Activated CD8-positive, alpha-beta memory T cell treated with anti-CD3 and anti-CD28 coated beads, Interleukin-2, amount 50 U/mL, for 1 hour (primary cell): Measurements from ENCODE around the gene KRTAP5-2.

Experiments used
- DNase-seq: peaks from one replicate; pipeline ENCODE4 v3.0.0-alpha.2; 2020; ENCODE audit errors: extremely low read depth

The KRTAP5-2 gene

DNA sequence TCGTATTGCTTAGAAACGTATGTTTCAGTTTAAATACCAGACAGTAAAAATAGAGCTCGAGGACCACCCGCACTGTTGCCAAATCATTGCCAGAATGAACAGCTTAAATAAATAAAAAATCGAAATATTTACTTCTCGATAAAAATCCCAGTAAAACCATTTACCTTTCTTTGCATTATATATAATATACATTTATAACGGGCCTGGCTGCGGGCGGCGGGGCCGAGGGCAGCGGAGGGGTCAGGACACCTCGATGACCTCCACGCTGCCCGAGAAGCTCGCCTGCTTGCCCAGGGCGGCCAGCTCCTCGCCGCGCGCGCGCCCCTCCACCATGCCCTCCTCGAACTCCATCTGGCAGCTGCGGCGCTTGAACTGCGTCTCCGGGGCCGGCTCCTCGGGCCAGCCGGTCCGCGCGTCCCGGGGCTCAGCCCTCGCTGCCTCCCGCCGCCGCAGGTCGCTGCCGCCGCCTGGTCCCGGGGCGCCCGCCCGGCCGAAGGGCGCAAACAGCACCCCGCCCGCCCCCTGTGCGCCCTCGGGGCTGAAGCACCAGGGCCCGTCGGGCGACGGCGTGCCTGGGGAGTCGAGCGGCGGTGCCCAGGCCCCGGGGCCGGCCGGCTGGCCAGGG lies 41.7 kb downstream of the KRTAP5-2 start:
- no peak for DNase-seq

DNA sequence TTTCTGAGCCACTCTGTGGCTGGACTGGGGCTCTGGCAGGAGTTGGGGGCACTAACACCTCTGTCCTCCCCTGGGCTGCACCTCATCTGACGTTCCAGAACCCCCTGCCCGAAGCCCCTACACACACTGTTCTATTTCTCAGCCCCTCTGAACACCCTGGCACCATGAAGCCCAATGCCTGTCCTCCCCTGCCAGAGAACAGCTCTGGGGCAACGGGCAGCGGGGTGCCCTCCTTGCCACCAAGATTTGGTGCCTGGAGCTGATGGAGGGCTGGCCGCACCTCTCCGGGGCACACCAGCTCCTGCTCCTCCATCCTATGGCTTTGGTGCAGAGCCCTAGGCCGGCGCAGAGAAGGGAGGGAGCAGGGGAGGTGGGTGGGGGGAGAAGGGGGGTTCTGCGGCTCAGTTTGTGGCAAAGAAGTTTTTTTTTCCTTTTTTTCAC lies 42.4 kb downstream of the KRTAP5-2 start:
- DNase-seq: no peak

DNA sequence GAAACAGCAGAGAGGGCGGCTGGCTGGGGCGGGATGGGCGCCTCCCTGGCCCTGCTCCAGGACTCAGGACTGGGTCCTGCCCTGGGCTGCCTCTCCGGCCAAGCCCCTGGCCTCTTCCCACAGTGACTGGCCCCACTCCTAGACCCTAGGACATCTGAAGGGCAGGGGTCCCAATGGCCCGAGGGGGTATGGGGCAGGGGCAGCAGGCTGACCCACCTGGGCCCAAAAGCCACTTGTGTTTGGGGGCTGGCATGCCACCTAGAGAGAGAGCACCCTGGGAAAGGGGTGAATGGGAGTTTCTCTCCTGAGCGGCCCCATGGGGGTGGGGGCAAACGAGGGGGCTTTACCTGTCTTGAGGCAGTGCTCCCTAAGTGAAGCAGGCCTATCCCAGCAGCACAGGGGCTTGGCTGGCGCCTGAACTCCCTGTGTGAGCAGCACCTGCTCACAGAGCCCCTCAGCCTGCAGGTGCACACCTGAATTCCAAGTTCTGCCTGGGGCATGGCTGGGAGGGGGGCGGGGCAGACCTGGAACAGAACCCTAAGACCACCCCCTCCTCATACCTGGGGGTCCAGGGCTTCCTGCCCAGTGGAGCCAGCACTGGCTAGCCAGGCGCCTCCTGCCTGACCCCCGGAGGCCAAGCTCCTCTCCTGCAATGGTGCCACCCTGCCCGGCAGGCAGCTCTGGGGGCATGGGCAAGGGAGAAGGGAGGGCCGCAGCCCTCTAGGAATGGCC lies 42.9 kb downstream of the KRTAP5-2 start:
- DNase-seq: no peak

DNA sequence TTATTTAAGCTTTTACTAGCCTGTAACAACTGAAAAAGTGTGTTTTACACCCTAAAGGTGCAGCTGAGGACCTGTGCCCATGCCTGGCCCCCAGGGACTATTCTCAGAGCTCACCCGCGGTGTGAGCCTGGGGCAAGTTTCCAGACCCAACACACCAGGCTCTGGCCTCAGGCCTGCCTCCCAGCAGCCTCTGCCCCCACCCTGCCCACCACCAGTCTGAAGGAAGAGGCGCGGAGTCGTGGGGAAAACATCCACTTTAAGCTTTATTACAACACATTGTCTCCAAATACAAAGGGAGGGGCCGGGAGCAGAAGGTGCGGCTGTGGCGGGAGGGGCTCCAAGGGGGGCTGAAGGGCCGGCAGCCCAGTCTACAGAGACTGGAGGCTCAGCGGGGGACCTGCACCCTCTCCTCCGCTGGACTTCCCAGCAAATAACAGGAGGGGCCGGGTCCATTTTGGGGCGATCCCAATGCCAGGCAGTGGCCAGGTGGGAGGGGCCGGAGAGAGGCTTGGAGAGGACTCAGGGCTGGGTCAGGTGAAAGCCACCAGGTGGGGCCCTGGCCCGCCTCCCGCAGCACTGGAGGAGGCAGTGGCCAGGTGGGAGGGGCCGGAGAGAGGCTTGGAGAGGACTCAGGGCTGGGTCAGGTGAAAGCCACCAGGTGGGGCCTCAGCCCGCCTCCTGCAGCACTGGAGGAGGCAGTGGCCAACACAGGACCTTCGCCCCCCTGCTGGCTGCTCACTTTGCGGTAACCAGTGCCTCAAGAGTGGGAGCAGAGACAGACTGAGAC lies 44.1 kb downstream of the KRTAP5-2 start:
- DNase-seq: no peak

DNA sequence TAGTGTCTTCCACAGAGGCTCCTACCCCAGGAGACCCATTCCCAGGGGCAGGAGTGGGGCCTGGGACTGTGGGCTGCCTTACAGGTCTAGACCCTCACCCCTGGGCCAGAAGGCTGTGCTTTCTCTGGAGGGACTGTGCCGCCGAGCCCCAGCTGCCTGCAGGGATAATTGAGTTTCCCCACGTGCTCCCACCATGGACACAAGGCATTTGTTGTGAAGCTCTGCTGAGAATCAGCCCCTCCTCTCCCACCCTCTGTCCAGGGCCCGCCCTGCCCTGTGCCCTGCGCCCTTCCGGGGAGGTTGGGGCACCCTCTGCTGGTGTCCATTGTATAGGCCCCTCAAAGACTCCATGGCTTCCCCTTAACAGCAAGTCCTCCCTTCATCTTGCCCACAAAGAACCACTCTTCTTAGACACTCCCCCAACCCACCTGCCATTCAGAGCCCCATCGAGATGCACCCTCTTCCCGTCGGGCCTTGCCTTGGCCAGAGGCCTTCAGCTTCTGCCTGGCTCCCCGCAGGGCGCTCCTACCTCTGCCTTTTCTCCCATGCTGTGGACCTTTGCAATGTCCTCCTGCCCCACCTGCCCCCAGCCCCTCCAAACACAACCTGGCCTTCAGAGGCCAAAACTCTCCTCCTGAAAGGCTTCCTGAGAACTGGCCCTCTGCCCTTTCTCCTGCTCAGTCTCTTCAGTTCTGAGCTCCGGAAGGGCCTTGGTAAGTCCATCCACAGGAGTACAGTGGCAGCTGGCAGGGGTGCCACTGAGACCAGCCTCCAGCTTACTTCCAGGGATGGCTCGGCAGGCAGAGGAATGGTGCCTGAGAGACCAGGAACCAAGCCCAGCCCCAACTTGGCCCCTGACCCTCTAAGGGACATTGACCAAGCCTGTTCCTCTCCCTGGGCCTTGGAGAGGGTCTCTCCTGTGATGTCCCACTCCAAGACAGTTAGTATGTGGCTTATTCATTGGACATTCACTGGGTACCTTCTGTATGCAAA lies 48.5 kb downstream of the KRTAP5-2 start:
- no peak for DNase-seq

DNA sequence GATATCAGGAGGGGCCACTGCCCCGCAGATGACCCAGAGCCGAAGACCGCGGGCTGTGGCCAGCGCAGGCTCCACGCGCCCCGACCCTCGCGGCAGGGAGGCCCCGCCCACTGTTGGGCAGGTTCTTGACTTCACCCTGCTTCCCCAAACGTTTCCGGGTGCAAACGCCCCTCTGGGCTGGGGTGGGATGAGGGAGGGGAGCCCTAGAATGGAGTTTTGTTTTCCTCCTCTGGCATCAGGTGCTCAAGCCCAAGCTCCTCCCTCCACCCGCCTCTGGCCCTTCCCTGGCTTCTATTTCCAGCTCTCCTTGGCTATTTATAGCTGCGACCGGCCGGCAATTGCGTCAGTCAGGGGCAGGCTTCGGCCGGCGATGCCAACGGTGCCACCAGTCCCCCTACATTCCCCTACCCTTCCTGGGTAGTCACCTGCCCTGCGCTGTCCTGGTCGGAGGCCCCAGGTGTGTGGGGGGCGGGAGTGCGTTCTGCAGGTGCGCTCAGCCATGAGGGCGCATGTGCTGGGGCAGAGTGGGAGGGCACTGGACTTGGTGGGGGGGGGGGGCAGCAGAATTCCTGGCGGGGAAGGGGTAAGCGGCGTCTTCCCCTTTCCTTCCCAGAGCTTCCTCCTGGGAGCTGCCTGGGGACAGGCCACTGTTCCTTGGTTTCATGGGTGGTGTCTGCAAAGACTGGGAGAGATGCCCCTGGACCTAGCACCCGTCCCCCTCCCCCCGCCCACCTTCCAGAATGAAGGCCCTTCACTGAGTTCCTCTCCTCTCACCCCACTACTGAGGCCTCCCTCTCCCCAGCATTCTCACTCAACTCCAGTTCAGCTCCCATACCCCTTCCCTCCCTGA lies 49.6 kb downstream of the KRTAP5-2 start:
- DNase-seq: no peak

DNA sequence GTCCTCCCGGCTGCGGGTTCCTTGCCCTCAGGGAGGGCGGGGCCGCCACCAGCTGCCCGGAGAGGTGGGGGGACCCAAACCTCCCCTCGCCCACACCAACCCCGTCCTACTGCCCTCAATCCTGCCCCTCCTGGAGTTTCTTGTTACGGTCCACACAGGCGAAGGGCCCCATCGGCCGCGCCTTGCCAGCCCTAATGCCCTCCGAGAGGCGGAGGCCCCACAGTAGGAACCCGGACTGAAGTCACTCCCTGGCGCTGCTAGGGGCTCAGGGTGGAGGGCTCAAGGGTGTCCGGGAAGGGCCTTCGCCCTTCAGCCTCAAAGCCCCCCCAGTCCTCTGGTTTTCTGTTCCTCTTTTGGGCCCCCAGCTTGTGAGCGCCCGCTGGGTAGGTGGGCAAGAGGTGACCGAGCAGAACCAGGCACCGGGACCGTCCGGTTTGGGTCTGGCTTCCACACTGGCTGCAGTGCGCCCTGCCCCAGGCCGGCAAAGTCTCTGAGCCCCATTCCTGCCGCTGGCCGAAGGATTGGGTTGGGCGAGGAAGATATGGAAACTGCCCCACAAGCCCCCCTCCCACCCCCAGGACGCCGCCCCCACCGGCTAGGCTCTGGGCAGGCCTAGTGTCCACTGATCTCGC lies 50.5 kb downstream of the KRTAP5-2 start:
- no peak for DNase-seq
